Cardiac muscle cell (in vitro differentiated cells and primary cell): Measurements from ENCODE around the gene STX3. TPM values are rescaled to one million over a fixed set of nuclear protein-coding genes. Genes with fewer than 3 reads are reported as not detected.

ENCODE experiments used
- DNase-seq, 2 donors: peaks; one replicate each; pipeline versions ENCODE4 v3.0.0 to v3.0.0-alpha.2; 2010 to 2017; ENCODE audit warnings: low read depth in 1 of 2, low spot score in 1 of 2
- H3K27ac ChIP-seq: fragments of 200-600 bp; sonication (generic); 2 replicates; pipeline ENCODE4 v1.5.1; 2016
- H3K27me3 ChIP-seq: fragments of 200-600 bp; sonication (generic); 2 replicates; pipeline ENCODE4 v1.6.0; 2016; ENCODE audit warnings: control low read depth
- H3K36me3 ChIP-seq: fragments of 200-600 bp; sonication (generic); 2 replicates; pipeline ENCODE4 v1.5.1; 2016; ENCODE audit warnings: control low read depth
- H3K4me1 ChIP-seq: fragments of 200-600 bp; sonication (generic); 2 replicates; pipeline ENCODE4 v1.8.1; 2017; ENCODE audit warnings: low read depth, mild to moderate bottlenecking, mixed run types
- H3K4me3 ChIP-seq: fragments of 200-600 bp; sonication (generic); 2 replicates; pipeline ENCODE4 v1.5.1; 2016; ENCODE audit warnings: mild to moderate bottlenecking
- H3K9me3 ChIP-seq: fragments of 200-600 bp; sonication (generic); 2 replicates; pipeline ENCODE4 v1.5.1; 2017; ENCODE audit warnings: low read depth, mild to moderate bottlenecking, control low read depth
- CTCF ChIP-seq: IDR thresholded peaks from 2 replicates; pipeline ENCODE4 v1.5.1; 2012; ENCODE audit warnings: low read depth, mild to moderate bottlenecking, low read length
- polyA plus RNA-seq: library from polyadenylated mRNA; unstranded; fragments of >200 nt; fragmentation: Nextera tagmentation; extraction: Ambion mirVana; gene quantifications from 2 replicates; pipeline ENCODE4 v1.2.1, GENCODE V29; 2016
- total RNA-seq: library from RNA; depleted of rRNA; stranded (reverse); fragments of >200 nt; gene quantifications from 2 replicates; pipeline ENCODE4 v1.2.3, GENCODE V29; 2016

Gene STX3
- total and polyA plus RNA-seq, 2 experiments from 2014 or later, result 21.7 to 32.5 TPM

- Histone ChIP-seq H3K4me1 (no peaks in the 10 kb centered on the region), H3K27me3 (no peaks in the 10 kb centered on the region), H3K36me3 (no peaks in the 10 kb centered on the region), H3K27ac (no peak overlapping the region), H3K4me3 (no peak overlapping the region), H3K9me3 (no peaks in the 10 kb centered on the region)
- no peak for TF ChIP-seq CTCF
- DNase-seq, result no peak
Observed at GRCh38 chr11:59728913-59729312, 26.3 kb upstream of the STX3 start.

GRCh38 chr11:59729834-59730233 lies 25.3 kb upstream of the STX3 start:
- no peaks in the 10 kb centered on the region for H3K9me3 ChIP-seq
- TF ChIP-seq CTCF, result no peak
- H3K36me3 ChIP-seq, result no peaks in the 10 kb centered on the region
- no peaks in the 10 kb centered on the region for H3K4me1 ChIP-seq
- H3K27me3 ChIP-seq, result no peaks in the 10 kb centered on the region
- no peak overlapping the region for H3K4me3 ChIP-seq
- no peak for DNase-seq
- H3K27ac ChIP-seq, result no peak overlapping the region

GRCh38 chr11:59730896-59731565 lies 24.1 kb upstream of the STX3 start:
- H3K4me1 ChIP-seq, result no peaks in the 10 kb centered on the region
- no peak for DNase-seq
- no peak for TF ChIP-seq CTCF
- no peak overlapping the region for H3K4me3 ChIP-seq
- H3K27ac ChIP-seq, result no peak overlapping the region
- H3K36me3 ChIP-seq, result no peaks in the 10 kb centered on the region
- no peaks in the 10 kb centered on the region for H3K9me3 ChIP-seq
- no peaks in the 10 kb centered on the region for H3K27me3 ChIP-seq

- Histone ChIP-seq H3K4me3 (no peak overlapping the region), H3K27ac (no peak overlapping the region), H3K27me3 (no peaks in the 10 kb centered on the region), H3K4me1 (no peaks in the 10 kb centered on the region), H3K36me3 (no peaks in the 10 kb centered on the region), H3K9me3 (no peaks in the 10 kb centered on the region)
- no peak for TF ChIP-seq CTCF
- DNase-seq, result no peak
Observed at GRCh38 chr11:59746111-59746510, 9.1 kb upstream of the STX3 start.

GRCh38 chr11:59753650-59754493 lies 1.3 kb upstream of the STX3 start:
- no peaks in the 10 kb centered on the region for H3K36me3 ChIP-seq
- peak; percentile 79 to 87 for DNase-seq
- peak; percentile 87 for TF ChIP-seq CTCF
- no peaks in the 10 kb centered on the region for H3K27me3 ChIP-seq
- H3K4me3 ChIP-seq, result peak overlapping the region; percentile 65
- no peaks in the 10 kb centered on the region for H3K4me1 ChIP-seq
- peak overlapping the region; percentile 87 for H3K27ac ChIP-seq
- H3K9me3 ChIP-seq, result no peaks in the 10 kb centered on the region
